Measurements from ENCODE around the gene RGPD8.
"Not testable (repeated sequence)": the region's sequence is repeated elsewhere in the genome, so short reads cannot be mapped to it uniquely, and the experiment has no call there.

DNA sequence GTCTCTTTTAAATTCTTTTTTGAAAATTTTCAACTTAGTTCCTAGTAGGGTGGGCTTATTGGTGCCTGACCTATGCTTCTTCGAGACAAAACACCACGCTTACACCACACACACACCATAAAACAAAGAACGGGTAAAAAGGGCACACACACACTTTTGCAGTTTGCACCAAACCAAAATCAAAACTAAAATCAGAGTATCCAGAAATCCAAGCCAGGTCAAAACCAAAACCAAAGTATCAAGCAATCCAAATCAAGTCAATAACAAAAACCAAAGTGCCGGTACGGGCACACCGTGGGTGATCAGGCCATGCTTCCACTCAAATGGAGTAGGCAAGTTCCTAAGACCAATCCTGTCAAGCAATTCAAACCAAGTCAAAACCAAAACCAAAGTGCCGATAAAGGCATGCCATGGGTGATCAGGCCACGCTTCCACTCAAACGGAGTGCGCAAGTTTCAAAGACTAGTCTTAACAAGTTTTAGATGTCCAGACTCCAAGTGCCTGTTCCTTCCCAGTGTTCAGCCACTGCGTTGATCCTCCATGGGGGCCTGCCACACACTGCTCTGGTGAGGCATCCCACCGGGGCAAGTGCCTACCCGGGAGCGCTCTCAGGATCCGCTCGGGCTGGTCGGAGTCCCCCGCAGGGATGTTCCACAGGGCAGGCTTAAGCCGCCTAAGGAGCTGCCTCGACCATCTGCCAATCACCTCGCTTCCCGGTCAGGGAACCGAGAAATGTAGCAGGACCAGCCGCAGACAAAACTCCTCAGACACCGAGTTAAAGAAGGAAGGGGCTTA lies 80.4 kb downstream of the RGPD8 start:
- TF ChIP-seq, protein P1, sequence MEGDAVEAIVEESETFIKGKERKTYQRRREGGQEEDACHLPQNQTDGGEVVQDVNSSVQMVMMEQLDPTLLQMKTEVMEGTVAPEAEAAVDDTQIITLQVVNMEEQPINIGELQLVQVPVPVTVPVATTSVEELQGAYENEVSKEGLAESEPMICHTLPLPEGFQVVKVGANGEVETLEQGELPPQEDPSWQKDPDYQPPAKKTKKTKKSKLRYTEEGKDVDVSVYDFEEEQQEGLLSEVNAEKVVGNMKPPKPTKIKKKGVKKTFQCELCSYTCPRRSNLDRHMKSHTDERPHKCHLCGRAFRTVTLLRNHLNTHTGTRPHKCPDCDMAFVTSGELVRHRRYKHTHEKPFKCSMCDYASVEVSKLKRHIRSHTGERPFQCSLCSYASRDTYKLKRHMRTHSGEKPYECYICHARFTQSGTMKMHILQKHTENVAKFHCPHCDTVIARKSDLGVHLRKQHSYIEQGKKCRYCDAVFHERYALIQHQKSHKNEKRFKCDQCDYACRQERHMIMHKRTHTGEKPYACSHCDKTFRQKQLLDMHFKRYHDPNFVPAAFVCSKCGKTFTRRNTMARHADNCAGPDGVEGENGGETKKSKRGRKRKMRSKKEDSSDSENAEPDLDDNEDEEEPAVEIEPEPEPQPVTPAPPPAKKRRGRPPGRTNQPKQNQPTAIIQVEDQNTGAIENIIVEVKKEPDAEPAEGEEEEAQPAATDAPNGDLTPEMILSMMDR (IDR thresholded peaks at IDR 0.05): not testable (repeated sequence)
- not testable (repeated sequence) for TF ChIP-seq POLR2A, EP300 (IDR thresholded peaks at IDR 0.05)
